NCI-H774 (cell line): ENCODE results near the gene GABRG3.
A peak's percentile ranks its signal among the peaks of the same experiment; 100 is the strongest.
"Not testable (repeated sequence)": the region's sequence is repeated elsewhere in the genome, so short reads cannot be mapped to it uniquely, and the experiment has no call there.

Experiments used
- DNase-seq: peaks from one replicate; lab custom pipeline; 2025; lab: John Stamatoyannopoulos, UW

The GABRG3 gene

DNA sequence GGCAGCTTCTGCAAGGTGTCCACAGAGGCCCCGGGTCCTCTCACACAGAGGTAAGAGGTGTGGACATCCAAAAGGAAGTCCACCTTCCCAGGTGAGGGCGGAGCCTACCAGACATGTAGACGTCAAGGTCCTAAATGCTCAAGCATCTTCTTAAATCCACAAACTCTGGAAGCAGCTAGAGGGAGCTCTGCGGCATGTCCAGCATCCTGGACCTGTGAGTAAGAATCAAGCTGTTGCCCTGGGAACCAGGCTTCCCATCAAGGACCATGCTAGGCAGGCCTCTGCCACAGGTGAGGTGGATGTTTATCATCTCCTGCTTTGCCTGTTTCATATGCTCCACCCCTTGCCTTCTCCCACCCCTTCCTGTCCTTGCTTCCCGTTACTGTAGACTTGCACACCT is 368.2 kb downstream of the GABRG3 start:
- DNase-seq = no peak

DNA sequence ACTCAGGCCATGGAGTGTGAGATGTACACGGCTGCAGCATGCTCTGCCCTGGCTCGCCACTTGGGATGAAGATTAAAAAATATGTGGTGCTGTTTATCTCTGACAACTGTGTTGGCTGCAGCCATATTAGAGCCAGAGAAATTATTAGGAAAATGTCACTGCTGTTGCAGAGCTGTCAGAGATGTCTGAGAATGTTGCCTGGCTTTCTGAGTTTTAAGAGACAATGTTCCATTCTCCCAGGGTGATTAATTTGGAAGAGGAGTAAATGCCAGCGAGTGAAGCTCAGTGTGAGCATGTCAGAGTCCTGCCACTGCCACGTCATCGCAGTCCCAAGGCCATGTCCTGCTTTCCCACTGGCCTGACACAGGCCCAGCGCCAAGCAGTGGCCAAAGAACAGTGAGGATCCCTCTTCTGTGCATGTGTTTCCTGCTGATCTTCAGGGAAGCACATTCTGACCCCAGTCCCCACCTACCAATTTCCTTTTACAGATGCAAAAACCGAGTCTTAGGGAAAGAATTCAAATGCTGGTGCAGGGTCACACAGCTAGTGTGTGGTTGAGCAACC is 370.9 kb downstream of the GABRG3 start:
- no peak for DNase-seq

DNA sequence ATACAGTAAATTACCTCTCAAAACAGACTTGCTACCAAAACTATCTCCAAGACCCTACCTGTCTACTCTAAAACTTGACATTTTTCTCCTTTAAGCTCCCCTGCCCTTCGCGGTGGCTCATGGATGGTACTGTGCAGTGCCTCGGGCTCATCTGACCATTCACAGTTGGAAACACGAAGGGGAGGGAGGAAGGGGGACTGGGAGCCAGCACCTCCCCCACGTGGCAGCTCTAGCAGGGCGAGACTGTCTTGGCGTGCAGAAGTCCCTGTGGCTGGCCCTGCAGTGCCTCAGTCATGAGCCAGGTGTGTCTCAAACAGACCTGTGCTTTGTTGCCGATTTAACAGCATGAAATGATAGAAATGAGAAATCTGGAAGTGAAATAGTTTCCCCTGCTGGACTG is 372.0 kb downstream of the GABRG3 start:
- peak; percentile 37 for DNase-seq

DNA sequence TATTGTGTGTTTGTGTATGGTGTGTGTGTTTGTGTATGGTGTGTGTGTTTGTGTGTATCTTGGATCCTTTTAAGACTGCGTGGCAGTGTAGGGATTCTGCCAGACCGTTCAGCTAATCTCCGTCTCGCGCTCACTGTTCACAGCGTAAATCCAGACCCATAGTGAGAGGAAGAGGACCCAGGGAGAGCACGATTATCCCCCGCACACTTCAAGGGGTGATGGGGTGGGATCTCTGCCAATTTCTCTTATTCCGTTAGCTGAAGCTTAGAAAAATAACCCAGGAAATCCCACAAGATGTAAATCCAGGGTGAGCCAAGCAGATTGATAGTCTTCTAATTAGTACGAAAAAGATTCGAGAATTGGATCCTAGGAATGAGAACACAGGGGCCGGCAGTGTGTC is 381.2 kb downstream of the GABRG3 start:
- no peak for DNase-seq

DNA sequence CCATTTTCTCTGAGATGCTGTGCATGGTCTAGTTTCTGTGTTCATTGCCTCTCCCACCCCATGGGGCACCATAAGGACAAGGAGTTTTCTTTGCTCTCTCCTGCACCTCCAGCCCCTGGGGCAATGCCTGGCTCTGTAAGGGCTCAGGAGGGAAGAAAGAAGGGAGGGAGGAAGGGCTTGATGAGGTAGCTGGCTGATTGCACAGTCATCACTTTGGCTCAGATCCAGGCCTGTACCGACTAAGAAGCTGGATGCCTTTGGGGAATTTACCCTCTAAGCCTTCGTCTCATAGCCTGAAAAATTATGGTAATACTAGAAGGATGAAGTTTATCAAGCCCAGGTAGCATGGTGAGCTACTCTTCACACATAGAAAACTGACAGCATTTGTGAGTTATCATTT is 382.9 kb downstream of the GABRG3 start:
- no peak for DNase-seq

DNA sequence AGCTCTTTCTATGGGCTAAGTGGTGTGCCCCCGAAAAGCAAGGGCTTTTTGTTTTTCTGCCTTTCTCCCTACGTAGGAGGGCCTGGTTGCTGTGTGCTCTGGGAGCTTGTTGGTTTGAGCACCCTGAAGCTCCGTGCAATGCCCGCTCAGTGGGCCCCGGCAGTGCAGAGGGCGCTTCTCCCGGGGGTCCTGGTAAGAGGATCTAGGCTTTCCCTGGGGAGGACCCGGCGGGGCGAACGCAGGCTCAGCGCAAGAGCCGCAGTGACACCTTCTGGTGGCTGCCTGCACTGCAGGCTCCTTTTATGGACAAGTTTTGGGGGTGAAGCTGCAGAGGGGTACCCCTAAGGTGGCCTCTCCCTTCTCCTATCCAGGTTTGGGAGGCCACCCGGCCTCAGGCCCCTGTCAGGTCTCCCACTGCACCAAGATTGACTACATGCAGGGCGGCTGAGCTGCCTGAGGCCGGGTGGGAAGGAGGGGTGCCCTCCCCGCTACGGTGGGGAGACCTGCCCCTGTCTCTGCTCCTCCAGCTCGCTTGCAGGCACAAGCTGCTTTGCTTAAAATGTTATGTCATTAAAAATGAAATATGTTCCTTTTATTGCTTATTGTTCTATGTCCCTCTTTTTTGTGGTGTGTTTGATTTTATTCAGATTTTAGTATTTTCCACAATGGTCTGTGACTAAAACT is 387.9 kb downstream of the GABRG3 start:
- peak; percentile 4 for DNase-seq

DNA sequence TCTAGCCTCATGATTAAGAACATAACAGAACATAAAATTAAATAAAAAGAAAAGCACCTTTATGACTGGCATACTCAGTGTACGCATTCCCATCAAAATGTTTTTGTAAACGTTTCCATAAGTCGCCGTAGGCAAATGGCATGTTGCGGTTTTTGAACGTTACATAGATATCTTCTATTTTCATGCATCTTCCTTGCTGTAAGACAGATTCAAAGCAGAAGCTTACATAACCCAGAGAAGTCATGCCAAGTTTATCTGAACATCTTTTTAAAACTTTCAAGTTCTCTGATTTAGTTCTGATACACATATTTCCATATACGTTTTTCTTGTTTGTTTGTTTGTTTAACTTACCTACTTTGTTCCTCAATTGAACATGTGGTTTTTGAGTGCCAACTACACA is 388.6 kb downstream of the GABRG3 start:
- no peak for DNase-seq

DNA sequence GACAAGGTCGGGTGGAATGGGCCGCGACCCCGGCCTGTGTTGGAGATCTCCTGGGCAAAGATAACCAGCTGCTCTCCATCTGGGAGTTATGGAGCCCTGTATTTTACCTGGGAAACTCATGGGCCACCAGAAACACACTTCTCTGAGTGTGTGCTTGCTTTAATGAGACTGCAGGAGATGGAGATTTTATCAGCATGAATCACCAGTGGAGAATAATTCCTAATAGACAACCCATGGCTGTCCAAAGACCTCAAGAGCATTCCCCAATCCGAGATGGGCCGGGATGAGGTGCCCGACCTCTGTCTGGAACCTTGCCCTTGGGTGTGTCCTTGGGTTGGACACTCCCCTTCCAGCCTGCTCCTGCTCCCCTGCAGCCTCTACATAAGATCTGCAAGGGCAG is 389.3 kb downstream of the GABRG3 start:
- DNase-seq = no peak

DNA sequence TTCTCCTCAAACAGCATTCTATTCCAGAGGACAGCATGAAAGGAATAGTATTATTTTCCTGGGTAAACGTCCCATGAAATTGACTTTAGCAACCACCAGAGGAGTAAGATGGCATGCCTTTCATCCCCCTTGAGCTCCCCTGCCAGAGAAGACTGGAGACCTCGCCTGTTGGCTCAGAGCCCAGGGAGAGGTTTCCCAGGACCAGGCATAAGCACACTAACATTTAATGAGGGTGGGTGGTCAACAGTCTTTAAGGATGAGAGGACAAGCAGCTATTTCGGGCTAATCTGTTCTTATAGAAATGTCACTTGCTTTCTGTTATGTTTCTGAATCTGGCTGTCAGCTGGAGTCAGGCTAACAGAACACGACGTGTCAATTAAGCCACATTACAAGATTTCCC is 390.5 kb downstream of the GABRG3 start:
- DNase-seq = no peak

DNA sequence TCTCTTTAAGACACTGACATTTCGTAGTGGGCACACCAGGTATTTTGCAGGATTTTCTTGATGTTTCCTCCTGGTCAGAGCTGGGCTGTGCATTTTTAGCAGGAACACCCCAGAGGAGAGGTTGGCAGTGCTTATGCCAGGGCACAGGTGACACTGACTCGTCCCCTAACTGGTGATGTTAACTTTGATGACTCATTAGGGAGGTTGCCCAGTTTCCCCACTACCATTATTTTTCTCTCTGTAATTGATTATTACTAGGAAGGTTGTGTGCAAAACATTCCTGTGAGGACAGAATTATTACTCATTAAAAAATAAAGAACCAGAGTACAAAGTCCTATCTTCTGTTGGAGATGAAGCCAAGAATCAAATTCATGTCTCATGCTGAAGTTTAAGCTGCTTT is 394.5 kb downstream of the GABRG3 start:
- DNase-seq = no peak

DNA sequence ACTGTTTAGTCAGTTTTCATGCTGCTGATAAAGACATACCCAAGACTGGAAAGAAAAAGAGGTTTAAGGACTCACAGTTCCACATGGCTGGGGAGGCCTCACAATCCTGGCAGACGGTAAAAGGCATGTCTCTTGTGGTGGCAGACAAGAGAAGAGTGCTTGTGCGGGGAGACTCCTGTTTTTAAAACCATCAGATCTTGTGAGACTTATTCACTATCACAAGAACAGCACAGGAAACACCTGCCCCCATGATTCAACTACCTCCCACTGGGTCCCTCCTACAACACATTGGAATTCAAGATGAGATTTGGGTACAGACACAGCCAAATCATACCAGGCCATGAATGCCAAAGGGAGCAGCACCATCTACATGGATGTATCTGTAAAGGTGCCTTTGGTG is 406.4 kb downstream of the GABRG3 start:
- DNase-seq = not testable (repeated sequence)

DNA sequence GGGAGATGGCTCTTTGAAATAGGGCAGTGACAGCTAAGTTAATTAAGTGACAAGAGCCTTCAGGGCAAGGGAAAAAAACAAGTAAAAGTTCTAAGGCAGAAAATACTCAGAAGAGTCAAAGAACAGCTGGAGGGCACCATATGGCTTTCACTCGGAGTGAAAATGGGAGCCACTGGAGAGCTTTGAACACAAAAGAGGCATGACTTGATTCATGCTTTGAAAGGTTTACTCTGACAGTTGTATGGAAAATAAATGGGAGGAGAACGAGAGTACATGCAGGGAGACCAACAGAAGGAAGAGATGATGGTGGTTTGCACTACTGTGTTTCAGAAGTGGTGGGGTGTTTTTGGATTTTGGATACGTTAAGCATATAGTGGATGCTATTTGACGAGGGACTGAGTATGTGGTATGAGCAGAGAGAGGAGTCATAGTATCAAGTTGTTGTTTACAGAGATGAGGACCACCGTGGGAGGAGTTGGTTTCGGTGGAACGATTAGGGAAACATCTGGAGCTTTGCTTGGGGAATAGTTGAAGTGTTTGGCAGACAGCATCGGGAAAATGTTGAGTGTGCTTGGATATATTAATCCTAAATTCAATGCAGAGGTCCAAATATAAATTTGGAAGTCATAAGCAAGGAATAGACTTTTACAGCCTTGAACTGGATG is 411.5 kb downstream of the GABRG3 start:
- no peak for DNase-seq

DNA sequence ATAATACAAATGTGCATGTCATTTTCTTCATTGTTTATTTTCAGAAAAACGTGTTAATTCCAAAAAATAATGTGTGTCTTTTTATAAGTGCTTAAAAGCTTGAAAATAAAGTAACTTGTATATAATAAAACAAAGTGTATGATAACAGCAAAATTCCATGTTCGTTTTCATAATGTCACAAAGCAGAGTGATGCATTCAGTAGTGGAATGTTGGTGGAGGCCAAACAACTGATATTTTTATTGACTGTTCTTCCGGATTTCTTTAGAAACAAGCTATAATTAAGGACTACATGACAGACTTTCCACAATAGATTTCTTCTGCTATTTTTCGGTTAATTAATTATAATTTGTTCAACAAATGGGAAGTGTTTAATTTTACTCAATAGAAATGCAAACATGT is 412.7 kb downstream of the GABRG3 start:
- no peak for DNase-seq

DNA sequence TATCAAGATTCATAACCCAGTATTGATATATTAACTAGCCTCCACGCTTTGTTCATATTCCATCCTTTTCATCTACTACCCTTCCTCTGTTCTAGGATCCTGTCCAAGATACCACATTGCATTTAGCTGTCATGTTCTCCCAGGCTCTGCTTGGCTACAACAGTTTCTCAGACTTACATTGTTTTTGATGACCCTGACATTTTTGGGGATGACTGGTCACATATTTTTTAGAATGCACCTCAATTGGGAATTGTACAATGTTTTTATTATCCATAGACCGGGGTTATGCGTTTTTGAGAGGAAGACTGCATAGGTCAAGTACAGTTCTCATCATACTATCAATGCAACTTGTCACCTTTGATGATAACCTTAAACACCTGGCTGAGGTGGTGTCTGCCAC is 421.2 kb downstream of the GABRG3 start:
- DNase-seq = no peak

DNA sequence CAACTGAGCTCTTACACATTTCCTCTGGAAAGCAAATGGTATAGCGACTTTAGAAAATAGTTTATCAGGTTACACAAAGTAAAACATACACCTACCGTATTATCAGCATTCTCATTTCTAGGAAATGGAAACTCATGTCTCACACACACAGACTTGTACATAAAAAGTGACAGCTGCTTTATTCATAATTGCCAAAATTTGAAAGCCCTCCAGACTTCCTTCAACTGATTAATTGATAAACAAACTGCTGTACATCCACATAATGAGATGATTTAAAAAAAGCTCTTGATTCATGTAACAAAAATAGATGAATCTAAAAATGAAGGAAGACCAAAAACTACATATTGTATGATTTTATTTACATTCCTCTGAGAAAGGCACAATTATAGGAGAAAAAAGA is 425.5 kb downstream of the GABRG3 start:
- DNase-seq = no peak

DNA sequence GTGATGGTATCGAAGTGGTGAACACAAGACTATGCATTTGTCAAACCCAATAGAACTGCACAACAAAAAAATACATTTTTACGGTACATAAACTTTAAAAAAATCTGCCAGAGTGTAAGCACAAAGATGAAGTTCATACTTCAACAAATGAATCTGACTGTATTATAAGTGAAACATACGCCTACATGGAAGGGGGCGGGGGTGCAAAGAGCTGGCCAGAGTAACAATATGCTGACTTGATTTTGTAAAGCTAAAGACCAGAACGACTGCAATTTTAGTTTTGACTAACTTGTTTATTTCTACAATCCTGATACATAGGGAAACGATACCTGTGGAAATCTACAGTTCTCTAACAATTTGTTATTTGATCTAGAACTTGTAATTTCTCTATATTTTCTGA is 426.0 kb downstream of the GABRG3 start:
- no peak for DNase-seq

DNA sequence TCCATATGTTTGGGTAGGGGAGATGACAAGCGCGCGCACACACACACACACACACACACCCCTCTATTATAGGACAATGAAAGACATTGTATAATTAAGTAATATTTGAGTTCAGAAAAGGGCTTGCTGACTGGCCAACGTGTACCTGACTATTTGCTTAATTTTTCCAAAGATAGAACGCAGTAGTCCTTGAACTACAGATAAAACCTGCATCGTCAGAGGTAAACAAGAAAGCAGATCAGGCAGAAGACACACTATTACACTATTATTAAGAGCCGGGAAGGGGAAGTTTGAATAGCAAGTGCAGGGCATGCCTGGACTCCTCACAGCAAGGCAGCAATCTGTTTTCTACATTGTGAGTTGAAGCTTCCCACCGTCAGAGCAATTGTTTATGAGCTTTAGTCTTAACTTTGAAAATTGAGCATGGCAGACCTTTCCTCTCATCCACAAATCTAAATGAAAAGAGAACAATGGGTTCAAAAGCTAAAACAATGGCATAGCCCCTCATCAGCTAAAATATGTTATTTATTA is 427.7 kb downstream of the GABRG3 start:
- no peak for DNase-seq

DNA sequence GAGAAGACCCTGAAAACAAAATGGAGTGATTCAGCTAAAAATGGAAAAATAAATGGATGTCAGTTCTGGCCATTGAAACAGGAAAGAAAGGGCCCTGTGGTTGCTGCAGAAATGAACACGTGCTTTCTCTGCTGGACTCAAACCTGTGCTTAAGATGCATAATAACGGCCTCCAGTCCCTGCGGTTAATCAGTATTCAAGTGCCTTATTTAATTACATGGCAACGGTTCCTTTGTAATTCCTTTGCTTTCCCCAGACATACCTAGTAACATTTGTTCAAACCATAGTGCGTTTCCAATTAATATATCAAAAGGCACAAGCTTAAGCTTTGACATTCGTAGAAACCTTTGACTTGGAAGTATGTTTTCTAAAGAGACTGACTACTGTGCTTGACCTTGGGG is 428.3 kb downstream of the GABRG3 start:
- peak; percentile 44 for DNase-seq

DNA sequence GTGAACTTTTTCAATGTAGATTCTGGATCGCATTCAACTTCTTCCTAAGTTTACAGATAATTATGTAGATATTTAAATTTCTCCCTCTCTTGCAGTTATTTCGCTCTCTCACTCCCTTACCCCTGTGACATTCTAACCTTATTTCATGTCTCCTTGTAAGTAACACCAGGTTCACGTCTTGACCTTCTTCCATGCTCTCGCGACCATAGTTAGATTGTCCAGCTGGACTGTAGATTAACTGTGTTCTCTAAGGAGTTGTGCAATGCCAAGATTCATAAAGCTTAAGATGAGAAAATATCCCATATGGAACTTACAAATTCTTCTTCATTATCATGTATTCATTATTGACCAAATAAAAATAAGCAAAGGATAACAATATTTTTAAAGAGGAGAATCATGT is 430.5 kb downstream of the GABRG3 start:
- no peak for DNase-seq

DNA sequence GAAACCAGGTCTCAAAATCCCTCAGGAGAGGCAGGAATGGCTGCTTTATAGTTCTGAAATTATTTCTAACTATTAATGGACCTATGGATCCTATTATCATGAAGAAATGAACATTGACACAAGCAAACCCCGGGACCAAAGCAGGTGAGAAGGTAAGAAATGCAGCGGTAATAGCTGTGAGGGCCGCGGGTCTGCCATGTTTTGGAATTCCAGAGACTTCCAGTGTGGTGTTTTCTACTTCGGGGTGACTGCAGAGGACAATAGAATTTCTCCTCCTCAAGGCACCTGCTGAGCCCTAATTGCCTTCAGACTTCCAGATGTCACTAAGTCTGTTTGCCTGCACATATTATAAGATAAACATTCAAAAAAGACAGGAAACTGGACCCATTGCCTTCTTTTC is 437.4 kb downstream of the GABRG3 start:
- no peak for DNase-seq

DNA sequence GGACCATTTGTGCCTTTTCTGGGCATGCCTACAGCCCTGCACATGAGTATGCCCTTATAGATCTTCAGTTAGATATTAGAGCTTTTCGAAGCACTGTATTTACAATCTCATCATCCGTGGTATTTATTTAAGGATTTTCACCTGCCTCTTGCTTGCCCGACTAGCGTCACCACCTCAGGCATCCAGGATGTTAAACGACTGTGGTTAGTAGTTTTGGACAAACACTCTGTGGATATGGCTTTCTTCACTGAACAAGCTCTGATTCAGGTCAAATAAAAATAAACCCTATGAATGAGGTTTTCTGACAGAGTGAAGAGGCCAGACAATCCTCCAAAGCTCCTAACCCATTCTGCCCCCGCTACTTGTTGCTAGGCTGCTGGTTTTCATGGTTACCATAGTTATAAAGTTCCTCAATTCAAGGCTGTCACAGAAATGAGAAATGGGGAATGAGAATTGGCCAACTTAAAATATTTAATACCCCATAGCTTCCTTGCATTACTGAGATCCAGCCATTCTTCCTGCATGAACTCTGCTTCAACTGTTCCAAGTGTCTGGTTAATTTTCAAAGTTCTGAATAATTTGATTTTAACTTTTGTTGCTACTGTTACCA is 440.1 kb downstream of the GABRG3 start:
- peak; percentile 35 for DNase-seq

DNA sequence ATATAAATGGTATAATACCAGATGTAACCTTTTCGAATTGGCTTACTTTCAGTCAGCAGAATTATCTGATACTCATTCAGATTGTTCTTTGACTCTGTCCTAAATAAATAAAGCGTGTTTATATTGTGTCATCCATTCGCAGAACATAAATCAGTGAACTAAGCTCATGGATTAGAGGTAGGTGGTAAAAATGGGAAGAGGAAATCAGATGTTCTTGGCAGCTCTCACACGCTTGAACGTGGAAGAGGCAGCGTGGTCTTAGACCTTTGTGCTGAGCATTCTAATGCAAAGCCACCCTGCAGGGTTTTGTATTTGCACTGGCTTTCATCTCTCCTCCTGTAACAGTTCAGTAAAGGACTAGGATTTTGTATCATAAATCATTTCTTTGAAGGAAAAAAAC is 441.4 kb downstream of the GABRG3 start:
- DNase-seq = peak; percentile 47
